SK-N-DZ (cell line): Measurements from ENCODE around the gene INO80C. TPM values are rescaled to one million over a fixed set of nuclear protein-coding genes. Genes with fewer than 3 reads are reported as not detected.
A peak's percentile ranks its signal among the peaks of the same experiment; 100 is the strongest.

Experiments used
- DNase-seq: peaks from one replicate; pipeline ENCODE4 v3.0.0-alpha.2; 2015; ENCODE audit warnings: low spot score
- polyA plus RNA-seq, 2 experiments: library from polyadenylated mRNA; depleted of rRNA; stranded (reverse); fragments of >200 nt; gene quantifications; 2 replicates each; pipeline ENCODE4 v1.2.3, GENCODE V29; 2014

INO80C gene, protein sequence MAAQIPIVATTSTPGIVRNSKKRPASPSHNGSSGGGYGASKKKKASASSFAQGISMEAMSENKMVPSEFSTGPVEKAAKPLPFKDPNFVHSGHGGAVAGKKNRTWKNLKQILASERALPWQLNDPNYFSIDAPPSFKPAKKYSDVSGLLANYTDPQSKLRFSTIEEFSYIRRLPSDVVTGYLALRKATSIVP
- 3.7 and 7.2 TPM in 2 replicates for polyA plus RNA-seq (2014; cell fraction: cytosol; rRNA removed)
- polyA plus RNA-seq (2014; cell fraction: nucleus; rRNA removed), result 8.6 and 29.1 TPM in 2 replicates

DNA sequence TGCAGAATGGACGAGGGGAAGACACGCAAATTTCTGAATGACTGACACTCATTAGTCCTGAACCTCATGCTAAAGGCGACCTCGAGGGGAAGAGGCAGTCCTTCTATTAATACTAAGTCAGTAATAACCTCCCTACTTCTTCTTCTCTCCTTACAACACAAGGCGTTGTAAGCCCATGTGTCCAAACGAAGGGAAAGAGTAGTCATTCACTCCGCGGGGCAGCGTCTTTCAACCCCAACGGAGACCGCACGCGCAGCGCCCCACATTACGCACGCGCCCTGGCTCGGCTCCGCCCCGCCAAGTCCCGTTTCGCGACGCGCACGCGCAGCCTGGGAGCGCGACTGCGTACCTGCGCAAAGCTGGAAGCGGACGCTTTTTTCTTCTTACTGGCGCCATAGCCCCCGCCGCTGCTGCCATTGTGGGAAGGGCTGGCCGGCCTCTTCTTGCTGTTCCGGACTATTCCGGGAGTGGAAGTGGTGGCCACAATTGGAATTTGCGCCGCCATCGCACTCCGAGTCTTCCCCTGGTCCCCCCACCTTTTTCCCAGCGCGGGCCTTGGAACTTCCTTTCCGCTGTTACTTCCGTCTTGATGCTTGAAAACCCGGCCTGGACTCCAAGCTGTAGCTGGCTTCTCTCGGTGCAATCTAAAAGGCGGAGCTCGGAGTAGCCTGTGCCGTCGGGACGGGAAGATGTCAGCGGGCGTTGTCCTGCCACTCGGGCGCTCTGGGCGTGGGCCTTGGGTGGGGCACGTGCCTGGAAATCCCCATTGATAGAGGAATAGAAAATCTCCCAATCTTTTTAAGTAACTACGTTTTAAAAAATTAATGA, at the start of gene INO80C:
TSS of gene INO80C (minus strand) at position 591 of the 828 bp plus-strand sequence. CDS start at position 505, 86 bp downstream.
- DNase-seq, result peak; percentile 92

- no peak for DNase-seq
These were observed 49.3 kb upstream of the INO80C start for GRCh38 chr18:35547008-35547605.

DNA sequence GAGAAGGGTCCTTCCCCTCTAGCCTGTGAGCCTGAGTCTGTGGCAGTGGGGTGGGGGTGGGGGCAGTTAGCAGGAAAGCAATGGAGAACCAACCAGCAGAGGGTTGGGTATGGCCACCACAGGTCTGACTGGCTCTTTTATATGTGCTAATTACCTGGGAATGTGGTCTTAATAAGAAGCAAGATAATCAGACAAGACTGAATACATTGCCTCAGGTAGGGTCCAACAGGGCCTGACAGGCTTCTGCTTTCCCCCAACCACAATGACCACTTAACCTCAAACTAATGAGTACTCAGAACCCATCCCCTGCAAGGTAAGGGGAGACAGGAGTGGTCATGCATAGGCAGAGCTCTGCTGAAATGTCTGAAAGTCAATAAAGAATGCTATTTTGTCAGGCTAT, 44.6 kb upstream of the INO80C start:
- no peak for DNase-seq

DNA sequence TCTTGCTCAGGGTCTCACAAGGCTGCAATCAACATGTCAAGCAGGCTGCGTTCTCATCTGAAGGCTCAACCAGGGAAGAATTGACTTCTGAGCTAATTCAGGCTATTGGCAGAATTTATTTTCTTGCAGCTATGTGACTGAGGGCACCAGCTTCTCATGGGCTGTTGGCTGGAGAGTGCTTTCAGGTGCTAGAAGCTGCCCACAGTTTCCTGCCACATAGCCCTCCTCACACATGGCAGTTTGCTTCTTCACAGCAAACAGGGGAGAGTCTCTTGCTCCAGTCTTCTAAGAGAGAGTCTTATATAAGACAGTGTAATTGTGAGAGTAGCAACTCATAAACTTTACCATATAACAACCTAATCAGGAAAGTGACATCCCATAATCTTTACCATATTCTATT, 37.5 kb upstream of the INO80C start:
- DNase-seq, result no peak

DNA sequence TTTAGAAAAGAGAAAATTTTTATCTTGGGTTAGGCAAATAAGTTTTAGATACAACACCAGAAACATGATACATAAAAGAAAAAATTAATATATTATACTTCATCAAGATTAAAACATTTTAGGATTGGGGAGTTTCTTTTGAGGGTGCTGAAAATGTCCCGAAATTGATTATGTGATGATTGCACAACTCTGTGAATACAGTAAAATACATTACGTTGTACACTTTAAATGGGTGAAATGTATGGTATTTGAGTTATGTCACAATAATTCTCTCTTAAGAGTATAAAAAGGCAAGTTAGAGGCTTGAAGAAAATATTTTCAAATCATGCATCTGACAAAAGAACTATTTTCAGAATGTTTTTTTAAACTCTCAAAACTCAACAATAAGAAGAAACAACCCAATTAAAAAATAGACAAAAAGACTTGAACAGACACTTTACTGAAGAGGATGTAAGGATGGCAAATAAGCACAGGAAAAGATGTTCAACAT, 36.2 kb upstream of the INO80C start:
- no peak for DNase-seq

DNA sequence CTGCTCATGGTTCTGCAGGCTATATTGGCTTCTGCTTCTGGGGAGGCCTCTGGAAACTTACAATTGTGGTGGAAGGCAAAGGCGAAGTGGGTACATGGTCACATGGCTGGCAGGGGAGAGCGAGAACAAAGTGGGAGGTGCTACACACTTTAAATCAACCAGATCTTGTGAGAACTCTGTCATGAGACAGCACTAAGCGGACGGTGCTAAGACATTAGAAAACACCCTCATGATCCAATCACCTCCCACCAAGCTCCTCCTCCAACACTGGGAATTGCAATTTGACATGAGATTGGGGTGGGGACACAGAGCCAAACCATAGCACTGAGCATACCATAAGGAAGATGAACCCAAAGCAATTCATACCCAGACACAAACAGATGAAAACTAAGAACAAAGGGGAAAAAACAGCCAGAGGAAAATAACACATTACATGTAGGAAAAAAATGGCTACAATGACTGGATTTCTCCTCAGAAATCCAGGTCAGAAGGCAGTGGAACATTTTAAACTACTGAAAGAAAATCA, 31.1 kb upstream of the INO80C start:
- no peak for DNase-seq

DNA sequence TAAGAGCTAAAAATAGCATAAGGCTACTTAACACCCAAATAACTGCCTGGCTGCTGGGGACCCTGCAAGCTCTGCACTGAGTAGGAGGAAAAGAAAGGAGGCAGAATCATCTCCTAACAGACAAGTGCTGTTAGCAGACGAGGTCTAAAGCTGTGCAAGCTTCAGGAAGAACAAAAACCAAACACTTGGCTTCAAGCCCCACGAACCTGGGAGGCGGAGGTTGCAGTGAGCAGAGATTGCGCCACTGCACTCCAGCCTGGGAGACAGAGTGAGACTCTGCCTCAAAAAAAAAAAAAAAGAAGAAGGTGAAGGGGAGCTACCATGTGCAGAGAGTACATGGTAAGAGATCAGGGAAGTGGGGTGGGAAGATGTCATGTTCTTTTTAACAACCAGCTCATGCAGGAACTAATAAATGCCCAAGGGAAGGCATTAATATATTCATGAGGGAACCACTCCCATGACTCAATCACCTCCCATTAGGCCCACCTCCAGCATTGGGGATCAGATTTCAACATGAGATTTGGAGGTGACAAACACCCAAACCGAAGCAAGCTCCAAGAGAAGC, 28.8 kb upstream of the INO80C start:
- DNase-seq, result no peak

DNA sequence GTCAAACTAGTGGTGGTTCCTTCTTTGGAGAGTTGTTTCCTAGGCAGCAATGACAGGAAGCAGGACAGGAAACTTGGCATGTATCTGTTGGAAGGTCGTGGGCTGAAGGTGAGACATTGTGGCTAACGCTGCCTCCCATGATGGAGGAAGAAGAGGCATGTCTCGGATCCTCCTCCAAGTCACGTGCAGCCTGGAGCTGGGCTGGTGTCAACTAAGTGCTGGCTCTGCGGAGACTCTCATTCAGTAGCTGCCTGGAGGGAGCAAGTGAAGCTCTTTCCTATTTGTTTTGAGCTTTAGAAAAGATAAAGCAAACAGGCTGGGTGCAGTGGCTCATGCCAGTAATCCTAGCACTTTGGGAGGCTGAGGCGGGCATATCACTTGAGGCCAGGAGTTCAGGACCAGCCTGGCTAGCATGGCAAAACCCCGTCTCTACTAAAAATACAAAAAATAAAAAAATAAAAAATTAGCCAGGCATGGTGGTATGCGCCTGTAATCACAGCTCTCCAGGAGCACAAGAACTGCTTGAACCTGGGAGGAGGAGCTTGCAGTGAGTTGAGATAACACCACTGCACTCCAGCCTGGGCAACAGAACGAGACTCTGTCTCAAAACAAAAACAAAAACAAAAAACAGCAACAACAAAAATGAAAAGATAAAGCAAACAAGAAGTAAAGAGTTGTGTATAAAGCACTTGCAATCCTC, 28.2 kb upstream of the INO80C start:
- DNase-seq, result no peak

GRCh38 chr18:35524226-35524625, 26.5 kb upstream of the INO80C start:
- DNase-seq, result no peak

DNA sequence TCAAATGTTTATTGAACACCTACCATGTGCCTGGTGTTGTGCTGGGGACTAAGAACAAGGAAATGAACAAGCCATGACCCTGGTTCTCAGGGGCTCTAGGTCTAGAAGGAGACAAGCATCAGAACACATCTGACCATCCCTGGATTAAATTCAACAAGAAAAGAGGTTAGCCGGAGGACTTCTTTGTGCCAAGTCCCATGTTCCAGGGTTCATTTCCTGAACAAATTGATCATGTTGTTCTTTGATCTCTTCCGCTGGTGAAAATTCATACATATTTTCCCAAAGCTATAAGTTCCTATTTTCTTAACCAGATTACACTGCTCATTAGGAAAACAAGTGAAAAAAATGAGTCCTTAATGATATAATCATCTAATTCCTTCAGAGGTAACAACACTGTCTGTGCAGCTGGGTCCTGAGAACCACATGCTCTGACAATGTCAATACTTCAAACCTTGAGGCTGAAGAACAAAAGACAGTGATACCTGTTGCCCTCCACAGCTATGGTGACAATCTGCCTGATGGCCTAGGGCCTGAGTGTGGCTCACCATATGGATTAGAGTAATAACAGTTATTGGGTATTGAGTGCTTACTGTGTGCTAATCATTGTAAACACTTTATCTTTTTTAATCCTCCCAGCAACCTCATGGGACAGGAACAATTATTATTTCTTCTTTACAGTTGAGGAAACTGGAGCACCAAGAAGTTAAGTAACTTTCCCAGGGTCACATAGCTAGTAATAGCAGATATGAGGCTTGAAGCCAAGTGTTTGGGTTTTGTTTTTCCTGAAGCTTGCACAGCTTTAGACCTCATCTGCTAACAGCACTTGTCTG, 24.6 kb upstream of the INO80C start:
- no peak for DNase-seq

DNA sequence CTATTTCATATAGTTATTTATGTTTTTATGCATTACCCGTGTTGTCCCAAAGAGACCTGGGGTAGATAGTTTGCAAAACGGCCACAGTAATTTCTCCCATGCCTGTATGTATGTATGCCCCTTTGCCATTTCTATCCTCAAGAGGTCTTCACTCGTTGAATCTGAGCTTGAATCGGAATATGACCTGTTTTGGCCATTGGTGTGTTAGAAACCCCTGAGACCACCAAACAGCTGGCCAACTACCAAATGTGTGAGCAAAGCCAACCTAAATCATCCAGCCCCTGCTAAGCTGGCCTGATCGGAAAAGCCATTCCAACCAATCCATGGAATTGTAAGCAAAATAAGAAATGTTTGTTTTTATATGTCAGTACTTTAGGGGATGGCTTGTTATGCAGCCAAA, 23.4 kb upstream of the INO80C start:
- no peak for DNase-seq

GRCh38 chr18:35519148-35519899, 21.6 kb upstream of the INO80C start:
- no peak for DNase-seq

DNA sequence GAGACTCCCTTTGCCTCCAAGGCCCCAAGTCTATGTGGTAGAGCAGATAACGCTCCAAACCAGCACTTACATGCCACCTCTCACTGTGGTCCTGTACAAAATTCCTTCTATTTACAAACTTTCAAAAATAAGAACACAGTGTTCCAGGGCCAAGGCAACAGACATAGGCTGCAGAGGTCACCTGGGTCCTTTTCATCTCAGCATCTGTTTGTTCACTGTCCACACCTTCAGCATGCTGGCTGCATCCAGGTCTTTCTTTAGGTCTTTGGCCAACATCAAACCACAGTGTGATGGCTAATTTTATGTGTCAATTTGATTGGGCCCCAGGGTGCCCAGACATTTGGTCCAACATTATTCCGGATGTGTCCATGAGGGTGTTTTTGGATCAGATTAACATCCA, 20.0 kb upstream of the INO80C start:
- DNase-seq, result no peak

DNA sequence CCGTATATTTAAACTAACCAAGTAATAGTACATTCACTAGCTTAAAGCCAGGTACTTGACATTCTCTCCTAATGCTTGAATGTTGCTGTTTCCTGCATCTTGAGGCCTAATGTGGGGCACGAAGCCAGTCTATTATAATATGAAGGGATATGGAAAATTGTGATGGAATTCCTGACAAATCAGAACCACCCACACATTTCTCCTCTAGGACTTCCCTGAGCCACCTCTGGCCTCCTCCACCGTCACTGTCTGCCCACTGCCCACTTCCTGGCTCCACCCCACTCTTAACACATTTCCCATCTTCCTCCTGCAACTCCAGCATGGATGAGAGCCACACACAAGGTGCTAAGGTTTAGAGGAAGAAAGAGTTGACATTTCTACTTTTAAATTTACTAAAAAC, 19.0 kb upstream of the INO80C start:
- DNase-seq, result no peak

DNA sequence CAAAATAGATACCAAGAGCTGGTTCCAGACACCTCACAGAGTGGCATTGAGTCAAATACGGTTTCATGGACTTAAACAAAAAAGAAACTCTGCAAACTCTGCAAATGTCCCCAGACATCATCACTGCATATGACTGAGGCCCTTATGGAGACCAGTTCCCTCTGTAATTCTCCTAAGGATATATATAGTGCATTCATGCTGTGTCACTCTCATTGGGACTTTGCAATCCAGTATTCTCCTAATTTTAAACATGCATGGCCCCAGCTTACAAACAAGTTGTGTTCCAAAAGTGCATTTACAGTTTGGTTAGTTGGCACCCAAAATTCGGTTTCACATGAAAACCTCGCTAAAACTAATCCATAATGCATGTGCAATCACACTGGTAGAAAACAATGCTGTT, 18.6 kb upstream of the INO80C start:
- DNase-seq, result no peak

DNA sequence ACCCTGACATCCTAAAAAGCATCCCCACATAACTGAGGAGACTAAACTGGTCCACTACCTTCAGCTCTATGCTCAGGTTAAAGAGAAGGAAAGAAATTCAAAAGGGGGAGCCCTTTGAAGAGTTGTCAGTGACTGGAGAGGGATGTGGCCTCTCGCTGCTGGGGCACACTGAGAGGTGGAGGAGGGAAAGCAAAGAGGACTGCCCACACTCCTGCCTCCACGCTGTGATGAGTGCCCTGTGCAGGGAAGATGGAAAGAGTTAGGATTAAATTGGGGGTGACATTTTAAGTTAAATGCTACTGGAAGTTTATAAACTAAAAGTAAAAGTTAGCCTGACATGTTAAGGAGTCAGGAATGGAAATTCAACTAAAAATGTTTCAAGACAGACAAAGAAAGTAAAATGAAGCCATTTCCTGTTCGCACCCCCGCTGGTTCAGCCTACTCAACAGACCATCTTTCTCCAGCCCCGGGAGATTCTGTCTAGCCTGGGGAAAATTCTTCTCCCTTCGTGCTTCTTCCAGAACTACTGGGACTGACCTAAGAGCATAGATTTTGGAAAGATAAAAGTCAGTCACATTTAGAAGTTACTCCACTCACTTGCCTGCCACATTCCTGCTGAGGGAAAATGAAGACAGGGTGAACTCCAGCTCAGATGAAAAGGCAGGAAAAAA, 17.8 kb upstream of the INO80C start:
- no peak for DNase-seq

- no peak for DNase-seq
These were observed 17.1 kb upstream of the INO80C start for GRCh38 chr18:35514752-35515459.

GRCh38 chr18:35514283-35514682, 16.5 kb upstream of the INO80C start:
- DNase-seq, result no peak
